ENCODE results near the gene LIMK1. TPM values are rescaled to one million over a fixed set of nuclear protein-coding genes. Genes with fewer than 3 reads are reported as not detected.

Gene LIMK1
- total RNA-seq, 1 experiment from 2014 or later = 47.6 TPM

DNA sequence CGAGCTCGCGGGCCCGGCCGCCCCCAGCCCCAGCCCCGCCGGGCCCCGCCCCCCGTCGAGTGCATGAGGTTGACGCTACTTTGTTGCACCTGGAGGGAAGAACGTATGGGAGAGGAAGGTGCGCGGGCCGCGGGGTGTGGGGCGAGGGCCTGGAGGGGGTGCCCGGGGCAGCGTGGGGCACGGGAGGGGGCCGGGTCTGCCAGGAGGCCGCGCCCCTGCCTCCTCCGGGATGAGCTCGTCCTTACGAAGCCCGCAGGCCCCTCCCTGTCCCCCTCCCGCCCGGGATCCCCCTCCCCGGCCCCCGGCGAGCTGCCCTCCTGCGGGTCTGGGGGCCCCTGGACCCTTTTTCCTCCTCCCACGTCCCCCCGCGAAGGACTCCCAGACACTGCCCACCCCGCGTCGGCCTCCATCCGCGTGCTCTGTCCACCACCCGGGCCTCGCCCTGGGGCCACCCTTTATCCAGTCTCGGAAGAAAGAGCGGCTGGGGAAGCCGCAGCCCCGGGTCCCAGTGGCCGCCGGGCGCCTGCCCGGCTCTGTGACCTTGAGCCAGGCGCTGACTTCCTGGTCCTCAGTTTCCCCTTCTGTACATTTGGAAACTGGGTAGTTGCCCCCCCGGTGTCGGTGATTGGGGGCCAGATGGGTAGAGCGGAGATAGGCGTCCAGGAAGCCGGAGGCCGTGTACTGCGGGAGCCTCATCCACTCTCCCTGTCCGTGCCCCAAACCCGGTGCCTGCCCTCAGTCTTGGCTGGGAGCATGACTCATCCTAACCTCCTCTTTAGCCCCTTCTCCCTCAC lies 521 bp downstream of the LIMK1 start:
- no peak for DNase-seq (ENCODE audit: low spot score)

DNA sequence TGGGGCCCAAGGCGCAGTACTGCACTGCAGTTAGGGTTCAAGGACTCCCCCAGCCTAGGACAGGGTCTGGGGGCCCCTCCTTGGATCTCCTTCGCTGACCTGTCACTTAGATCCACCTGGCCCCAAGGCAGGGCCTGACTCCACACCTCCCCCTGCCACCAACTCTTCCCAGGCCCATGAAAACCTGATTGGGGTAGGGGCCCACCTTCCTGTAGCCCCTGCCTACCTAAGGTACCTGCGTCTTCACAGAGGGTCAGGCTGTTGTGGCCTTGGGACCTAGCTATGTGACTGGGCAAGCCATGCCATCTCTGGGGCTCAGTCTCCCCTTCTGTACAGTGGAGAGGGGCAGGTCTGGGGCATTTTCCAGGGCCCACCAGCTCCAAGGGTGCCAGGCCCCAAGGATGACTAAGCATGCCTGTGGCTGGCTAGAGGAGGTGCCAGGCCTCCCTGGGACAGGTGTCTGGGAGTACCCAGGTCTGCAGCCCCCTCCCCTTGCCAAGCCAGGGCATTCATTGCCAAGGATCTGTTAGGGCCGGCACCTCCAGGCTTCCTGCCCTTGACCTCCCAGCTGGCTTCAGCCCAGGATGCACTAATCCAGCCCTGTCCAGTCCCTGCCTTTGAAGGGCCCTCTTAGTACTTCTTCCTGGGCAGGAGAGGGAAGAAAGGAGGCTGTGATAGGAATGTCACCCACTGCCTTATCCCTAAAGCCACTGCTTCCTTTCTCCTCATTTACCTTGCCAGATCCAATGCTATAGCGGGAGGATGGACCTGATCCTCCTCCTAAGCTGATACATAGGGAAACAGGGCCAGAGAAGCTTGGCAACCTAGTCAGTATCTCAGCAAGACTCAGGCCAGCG lies 1.3 kb downstream of the LIMK1 start:
- no peak for DNase-seq (ENCODE audit: low spot score)

DNA sequence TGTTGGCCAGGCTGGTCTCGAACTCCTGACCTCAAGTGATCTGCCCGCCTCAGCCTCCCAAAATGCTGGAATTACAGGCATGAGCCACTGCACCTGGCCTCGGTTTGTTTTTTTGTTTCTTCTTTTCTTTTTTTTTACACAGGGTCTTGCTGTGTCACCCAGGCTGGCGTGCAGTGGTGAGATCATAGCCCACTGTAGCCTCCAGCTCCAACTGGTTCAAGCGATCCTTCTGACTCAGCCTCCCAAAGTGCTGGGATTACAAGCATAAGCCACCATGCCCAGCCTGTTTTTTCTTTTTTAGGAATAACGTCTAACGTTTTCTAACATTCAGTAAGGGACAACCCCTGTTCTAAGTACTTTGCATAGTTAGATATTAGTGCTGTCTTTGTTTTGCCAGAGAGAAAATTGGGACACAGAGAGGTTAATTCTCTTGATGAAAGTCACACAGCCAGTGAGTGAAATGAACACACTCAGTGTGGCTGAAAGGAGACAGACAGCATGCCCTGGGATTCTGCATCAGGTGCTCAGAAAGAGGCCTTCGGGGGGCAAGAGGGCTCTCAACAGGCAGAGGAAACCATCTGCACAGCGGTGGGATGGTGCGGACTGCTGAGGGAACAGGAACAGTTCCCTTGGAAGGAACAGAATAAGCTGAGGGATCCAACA lies 4.3 kb downstream of the LIMK1 start:
- DNase-seq (ENCODE audit: low spot score) = no peak

DNA sequence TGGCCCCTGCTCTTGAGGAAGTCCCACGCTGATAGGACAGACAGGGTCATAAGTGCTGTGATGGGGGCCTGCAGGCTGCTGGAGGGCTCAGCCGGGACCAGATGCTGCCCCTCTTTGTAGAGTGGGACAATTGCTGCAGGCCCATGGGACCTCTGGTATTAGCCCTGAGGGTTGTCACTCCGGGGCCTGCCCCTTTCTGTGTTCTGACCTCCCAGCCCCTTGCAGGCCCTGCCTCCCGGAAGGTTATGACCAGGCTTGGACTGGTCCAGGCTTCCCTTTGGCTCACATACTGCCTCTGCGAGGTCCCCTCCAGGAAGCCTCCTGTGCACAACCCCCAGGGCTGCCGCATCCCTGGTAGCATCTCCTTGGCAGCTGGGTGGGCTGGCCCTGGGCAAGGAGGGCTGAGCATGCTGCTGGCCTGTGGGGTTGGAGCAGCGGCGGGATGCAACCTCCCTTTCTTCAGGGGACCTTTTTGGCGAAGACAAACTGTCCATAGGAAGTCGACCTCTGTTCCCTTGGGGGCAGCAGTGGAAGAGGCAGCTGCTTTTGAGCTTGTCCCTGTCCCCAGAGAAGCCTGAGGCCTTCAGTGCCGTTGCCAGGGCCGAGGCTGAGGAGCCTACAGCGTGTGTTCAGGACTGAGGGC lies 8.8 kb downstream of the LIMK1 start:
- no peak for DNase-seq (ENCODE audit: low spot score)

DNA sequence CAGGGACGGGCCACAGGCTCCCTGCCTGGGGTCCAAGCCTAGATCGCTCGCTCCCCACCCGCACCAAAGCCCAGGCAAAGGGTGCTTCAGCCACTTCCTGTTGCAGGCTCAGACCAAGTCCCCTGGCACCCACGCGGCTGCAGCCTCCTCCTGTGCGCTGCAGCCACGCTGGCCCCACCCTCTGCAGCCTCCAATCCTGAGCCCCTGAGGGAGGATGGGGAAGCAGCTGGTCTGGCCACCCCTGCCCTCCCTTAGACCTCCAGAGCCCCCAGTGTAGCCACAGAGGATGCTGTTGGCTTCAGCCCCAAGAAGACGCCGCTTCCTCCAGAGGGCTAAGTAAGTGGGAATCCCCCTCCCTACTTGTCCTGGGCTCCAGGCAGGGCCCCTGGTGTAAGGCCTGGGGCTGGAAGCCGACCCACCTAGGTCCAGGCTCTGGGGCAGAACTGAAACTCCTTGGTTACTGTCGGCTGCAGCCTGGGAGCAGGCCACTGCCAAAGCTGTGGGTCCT lies 9.4 kb downstream of the LIMK1 start:
- DNase-seq (ENCODE audit: low spot score) = no peak

DNA sequence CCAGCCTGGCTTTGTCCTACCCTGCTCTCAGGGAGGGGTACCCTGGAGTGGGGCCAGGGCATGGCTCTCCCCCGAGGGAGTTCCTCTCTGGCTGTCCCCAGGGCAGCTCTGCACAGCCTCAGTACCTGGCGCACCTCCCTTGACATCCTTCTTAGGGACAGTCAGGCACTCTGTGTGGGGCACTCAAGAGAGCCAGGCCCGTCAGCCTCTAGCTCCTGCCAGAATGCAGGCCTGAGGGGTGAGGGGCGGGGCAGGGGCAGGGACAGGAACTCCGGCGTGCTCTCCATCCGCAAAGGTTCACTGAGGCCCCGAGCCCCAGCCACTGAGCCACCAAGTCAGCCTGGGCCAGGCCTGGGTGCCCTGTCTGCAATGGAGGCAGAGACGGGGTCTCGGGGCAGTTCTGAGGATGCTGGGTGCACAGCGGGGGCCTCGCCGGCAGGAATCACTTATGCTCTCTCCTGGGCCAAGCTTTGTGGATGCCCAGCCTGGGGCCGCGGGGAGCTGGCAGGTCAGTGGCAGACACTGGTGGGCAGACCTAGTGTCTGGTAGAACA lies 10.1 kb downstream of the LIMK1 start:
- no peak for DNase-seq (ENCODE audit: low spot score)

DNA sequence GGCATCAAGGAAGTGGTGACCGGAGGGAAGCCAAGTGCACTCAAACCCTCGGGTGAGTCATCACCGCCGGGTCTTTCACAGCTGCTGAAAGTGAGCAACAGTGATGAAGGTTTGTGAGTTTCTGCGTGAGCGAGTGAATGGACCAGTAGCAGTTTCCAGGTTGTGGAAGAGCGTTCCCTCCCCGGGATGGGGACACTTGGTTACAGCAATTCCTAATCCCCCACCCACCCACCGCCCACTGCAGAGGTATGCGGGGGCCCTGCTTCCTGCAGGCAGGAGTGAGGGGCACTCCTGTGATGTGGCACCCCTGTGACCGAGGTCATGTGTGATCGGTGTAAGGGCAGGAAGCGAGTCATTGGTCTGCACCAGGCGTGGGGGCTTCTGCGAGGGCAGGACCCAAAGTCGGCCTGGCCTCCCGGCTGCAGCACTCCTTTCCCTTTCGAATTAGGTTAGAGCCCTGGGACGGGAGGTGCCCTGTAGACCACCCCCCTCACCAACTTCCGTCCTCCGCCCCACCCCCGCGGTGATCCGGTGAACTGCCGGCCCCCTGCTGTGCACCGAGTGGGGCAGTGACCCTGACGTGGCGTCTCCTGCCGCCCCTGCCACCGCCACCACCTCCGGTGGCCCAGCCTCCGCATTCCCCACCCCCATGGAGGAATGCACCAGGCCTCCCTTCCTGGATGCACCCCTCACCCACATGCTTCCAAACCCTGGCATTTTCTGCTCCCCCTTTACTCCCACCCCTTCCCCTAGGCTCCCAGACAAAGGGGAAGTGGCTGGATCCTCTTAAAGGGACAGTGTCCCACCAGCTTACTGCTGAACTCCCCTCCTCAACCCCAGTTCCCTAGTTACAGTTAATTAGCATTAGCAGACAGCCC lies 10.9 kb downstream of the LIMK1 start:
- peak; percentile 98 for DNase-seq (ENCODE audit: low spot score)

DNA sequence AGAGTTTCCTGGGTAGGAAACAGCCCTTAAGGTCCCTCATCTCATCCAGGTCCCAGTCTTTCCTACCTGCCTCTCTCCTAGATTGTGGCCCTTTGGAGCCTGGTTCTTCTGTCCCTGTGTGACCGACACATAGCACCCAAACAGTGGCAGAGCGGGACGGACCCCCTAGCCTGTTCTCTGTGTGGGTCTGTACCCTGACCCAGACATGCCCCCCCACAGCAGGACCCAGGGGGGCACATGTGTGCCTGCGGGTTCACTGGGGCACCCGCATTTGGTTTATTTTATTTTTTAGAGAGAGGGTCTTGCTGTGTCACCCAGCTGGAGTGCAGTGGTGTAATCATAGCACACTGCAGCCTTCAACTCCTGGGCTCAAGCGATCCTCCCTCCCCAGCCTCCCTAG lies 11.5 kb downstream of the LIMK1 start:
- no peak for DNase-seq (ENCODE audit: low spot score)

DNA sequence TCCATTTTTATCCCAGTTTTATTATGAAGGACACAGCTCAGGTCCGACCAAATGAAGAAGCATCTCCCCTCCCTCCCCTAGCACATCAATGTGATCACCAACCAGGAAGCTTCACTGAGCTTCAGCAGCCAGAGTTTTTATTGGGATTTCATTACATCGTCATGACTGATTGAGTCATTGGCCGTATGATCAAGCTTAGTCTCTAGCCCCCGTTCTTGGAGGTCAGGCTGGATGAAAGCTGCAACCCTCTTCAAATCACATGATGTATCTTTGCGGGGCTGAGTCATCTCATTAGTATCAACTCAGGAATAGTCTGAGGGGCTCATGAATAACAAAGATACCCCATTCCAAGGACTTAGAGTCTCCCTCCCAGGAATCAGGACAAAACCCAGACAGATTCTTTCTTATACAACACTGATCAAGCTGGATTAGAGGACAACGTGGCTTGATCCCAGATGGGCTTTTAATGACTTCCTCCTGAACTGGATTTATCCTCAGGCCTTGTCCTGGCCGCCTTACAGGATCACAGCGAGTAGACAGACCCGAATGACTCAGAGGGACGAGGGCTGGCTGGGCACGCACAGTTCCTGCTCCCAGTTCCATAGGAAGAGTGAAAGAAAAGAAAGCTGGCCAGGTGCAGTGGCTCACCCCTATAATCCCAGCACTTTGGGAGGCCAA lies 14.5 kb downstream of the LIMK1 start:
- DNase-seq (ENCODE audit: low spot score) = peak; percentile 87

DNA sequence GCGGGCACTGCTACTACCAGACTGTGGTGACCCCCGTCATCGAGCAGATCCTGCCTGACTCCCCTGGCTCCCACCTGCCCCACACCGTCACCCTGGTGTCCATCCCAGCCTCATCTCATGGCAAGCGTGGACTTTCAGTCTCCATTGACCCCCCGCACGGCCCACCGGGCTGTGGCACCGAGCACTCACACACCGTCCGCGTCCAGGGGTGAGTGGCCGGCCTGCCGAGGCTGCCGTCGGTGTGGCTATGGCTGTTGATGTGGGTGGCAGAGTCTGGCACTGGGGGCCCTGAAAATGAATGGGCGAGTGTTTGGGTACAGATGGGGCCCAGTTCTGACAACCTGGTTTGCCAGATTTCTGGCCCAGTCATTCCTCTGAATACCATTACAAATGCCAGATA lies 15.4 kb downstream of the LIMK1 start:
- DNase-seq (ENCODE audit: low spot score) = no peak

DNA sequence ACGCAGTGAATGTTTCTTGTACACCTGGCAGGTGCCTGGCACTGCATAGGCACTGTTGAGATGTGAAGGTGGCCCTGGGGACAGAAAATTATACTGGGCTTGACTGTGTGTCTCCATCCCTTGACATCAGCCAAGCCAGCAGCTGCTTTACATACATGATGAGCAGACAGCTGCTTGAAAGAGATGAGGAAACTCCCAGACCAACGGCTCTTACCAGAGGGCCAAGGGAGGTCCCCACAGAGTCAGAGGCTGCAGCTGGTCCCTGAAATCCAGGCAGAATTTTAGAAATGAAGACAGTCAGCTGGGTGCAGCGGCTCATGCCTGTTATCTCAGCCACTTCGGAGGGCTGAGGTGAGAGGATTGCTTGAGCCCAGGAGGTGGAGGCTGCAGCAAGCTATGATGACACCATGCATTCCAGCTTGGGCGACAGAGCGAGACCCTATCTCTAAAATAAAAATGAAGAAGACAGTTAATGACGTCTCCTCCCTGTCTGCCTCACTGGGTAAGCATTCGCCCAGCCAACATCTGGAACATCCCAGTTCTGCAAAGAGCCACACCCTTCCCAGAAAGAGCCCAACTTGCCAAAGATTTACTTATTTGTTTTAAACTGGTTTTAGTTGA lies 17.6 kb downstream of the LIMK1 start:
- no peak for DNase-seq (ENCODE audit: low spot score)

DNA sequence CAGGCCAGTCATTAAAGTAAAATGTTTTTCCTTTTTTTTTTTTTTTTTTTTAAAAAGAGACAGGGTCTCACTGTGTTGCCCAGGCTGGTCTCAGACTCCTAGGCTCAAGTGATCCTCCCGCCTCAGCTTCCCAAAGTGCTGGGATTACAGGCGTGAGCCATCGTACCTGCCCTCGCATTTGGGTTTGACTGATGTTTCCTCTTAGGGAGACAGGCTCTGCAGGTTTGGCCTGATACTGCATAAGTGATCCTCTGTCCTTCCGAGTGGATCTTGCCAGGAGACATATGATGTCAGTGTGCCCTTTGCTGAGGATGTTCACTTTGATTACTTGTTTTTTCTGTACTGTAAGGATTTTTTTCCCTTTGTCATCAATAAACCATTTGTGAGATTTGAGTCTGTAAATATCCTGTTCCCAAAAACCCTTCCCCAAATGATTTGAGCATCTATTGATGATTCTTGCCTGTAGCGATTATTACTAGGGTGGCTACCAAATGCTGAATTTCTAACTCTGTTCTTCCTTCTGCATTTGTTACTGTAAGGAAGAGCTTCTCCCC lies 19.7 kb downstream of the LIMK1 start:
- DNase-seq (ENCODE audit: low spot score) = no peak

DNA sequence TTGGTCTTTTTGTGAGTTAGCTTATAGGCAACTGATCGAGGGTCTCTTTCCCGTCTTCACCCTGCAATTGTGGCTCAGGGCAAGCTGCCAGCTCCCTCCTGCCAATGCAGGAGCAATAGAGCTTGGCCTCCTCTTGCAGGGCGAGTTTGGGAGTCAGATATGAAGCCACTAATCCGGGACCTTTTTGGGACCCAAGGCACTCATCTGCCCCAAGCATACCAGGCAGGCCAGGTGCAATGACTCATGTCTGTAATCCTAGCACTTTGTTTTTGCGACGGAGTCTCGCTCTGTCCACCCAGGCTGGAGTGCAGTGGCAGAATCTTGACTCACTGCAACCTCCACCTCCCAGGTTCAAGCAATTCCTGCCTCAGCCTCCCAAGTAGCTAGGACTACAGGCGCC lies 21.1 kb downstream of the LIMK1 start:
- DNase-seq (ENCODE audit: low spot score) = no peak

DNA sequence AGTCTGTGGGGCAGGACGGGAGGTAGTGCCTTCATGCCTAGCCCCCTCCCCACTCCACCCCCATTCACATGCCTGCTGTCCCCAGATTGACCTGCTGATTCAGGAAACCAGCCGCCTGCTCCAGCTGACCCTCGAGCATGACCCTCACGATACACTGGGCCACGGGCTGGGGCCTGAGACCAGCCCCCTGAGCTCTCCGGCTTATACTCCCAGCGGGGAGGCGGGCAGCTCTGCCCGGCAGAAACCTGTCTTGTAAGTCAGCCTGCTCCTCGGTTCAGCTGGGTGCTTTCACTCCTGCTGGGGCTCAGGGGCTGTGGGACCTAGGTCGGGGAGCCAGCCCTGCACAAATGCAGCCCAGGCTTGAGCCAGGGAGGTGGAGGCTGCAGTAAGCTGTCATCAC lies 22.4 kb downstream of the LIMK1 start:
- DNase-seq (ENCODE audit: low spot score) = no peak

DNA sequence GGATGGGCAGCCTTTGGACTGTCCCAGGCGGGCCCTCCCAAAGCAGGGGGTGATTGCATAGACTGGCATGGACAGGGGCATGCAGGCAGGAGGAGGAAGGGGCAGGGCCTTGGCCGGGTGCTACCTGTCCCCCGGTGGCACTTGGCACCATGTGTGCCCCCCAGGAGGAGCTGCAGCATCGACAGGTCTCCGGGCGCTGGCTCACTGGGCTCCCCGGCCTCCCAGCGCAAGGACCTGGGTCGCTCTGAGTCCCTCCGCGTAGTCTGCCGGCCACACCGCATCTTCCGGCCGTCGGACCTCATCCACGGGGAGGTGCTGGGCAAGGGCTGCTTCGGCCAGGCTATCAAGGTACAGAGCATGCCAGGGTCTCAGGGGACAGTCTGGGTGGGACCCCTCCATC lies 23.2 kb downstream of the LIMK1 start:
- DNase-seq (ENCODE audit: low spot score) = no peak

DNA sequence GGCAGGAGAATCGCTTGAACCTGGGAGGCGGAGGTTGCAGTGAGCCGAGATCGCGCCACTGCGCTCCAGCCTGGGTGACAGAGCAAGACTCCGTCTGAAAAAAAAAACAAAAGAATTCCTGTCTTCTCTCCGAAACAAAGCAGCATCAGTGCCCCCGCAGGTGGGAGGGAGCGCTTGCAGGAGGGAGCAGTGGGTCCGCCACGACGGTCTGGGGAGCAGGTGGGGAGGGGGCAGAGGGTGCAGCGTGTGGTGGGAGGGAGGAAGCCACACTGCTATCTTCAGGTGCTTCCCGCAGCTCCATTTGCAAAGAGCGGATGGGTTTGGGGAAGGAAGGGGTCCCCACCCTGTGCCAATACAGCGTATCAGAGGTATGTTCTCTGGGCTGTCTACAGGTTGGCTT lies 31.7 kb downstream of the LIMK1 start:
- DNase-seq (ENCODE audit: low spot score) = no peak

DNA sequence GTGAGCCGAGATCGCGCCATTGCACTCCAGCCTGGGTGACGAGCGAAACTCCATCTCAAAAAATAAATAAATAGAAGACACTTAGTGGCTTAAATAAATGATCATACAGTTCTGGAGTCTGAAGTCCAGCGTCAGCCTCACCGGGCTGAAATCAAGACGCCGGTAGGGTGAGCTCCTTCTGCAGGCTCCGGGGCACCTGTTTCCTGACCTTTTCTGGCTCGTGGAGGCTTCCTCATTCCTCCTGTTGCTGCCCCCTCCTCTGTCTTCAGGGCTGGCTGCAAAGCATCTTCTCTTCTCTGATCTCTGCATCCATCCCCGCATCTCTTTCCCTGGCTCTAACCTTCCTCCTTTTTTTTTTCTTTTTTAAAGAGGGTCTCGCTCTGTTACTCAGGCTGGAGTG lies 32.8 kb downstream of the LIMK1 start:
- DNase-seq (ENCODE audit: low spot score) = no peak

DNA sequence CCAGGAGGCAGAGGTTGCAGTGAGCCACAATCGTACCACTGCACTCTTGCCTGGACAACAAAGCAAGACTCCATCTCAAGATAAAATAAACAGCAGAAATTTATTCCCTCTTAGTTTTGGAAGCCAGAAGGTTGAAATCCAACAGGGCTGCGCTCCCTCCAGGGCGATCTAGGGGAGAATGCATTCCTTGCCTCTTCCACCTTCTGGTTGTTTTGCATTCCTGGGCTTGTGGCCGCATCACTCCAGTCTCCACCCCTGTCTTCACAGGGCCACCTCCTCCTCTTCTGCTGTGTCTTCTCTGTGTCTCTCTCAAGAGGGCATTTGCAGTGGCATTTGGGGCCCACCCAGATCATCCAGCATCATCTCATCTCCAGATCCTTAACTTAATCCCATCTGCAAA lies 36.2 kb downstream of the LIMK1 start:
- DNase-seq (ENCODE audit: low spot score) = no peak
